NT2/D1 (cell line): Measurements from ENCODE around the gene COBL.
"Not testable (repeated sequence)": the region's sequence is repeated elsewhere in the genome, so short reads cannot be mapped to it uniquely, and the experiment has no call there.

Experiments
- DNase-seq: peaks from one replicate; pipeline ENCODE4 v3.0.0-alpha.2; 2011; ENCODE audit warnings: low read depth, low spot score
- H3K27me3 ChIP-seq: 2 replicates; pipeline ENCODE4 v1.6.0; 2011; ENCODE audit warnings: mild to moderate bottlenecking; ENCODE audit not compliant: insufficient read length, insufficient read depth
- H3K36me3 ChIP-seq: 2 replicates; pipeline ENCODE4 v1.6.1; 2011; ENCODE audit warnings: mild to moderate bottlenecking, low read length, mixed read lengths; ENCODE audit not compliant: insufficient read depth, insufficient read length
- H3K4me1 ChIP-seq: 2 replicates; pipeline ENCODE4 v1.5.1; 2011; ENCODE audit not compliant: insufficient read depth, insufficient read length
- H3K4me3 ChIP-seq: 2 replicates; pipeline ENCODE4 v1.5.1; 2011; ENCODE audit warnings: low read depth; ENCODE audit not compliant: insufficient read length
- H3K9ac ChIP-seq: 2 replicates; pipeline ENCODE4 v1.6.0; 2011; ENCODE audit warnings: low read depth; ENCODE audit not compliant: insufficient read length
- H3K9me3 ChIP-seq: 2 replicates; pipeline ENCODE4 v1.5.1; 2011; ENCODE audit warnings: mild to moderate bottlenecking, low read length; ENCODE audit not compliant: insufficient read depth
- SUZ12 ChIP-seq: IDR thresholded peaks from 2 replicates; pipeline ENCODE4 v1.6.1; 2011; ENCODE audit not compliant: insufficient read length, insufficient read depth; ENCODE audit errors: extremely low read depth
- YY1 ChIP-seq: IDR thresholded peaks from 2 replicates; pipeline ENCODE4 v1.6.1; 2011; ENCODE audit not compliant: insufficient read length, insufficient read depth
- ZNF274 ChIP-seq: IDR thresholded peaks from 2 replicates; pipeline ENCODE4 v1.6.1; 2011; ENCODE audit warnings: mild to moderate bottlenecking, low read depth, low read length

Gene COBL

GRCh38 chr7:51009716-51010496 lies 306.7 kb downstream of the COBL start:
- no peak overlapping the region for H3K9ac ChIP-seq
- DNase-seq, result no peak
- H3K4me3 ChIP-seq, result no peak overlapping the region
- H3K4me1 ChIP-seq, result no peaks in the 10 kb centered on the region
- TF ChIP-seq SUZ12 (no peak), ZNF274 (no peak), YY1 (no peak)
- H3K27me3 ChIP-seq, result peaks cover 6% of the 10 kb centered on the region
- no peaks in the 10 kb centered on the region for H3K9me3 ChIP-seq
- no peaks in the 10 kb centered on the region for H3K36me3 ChIP-seq

DNA sequence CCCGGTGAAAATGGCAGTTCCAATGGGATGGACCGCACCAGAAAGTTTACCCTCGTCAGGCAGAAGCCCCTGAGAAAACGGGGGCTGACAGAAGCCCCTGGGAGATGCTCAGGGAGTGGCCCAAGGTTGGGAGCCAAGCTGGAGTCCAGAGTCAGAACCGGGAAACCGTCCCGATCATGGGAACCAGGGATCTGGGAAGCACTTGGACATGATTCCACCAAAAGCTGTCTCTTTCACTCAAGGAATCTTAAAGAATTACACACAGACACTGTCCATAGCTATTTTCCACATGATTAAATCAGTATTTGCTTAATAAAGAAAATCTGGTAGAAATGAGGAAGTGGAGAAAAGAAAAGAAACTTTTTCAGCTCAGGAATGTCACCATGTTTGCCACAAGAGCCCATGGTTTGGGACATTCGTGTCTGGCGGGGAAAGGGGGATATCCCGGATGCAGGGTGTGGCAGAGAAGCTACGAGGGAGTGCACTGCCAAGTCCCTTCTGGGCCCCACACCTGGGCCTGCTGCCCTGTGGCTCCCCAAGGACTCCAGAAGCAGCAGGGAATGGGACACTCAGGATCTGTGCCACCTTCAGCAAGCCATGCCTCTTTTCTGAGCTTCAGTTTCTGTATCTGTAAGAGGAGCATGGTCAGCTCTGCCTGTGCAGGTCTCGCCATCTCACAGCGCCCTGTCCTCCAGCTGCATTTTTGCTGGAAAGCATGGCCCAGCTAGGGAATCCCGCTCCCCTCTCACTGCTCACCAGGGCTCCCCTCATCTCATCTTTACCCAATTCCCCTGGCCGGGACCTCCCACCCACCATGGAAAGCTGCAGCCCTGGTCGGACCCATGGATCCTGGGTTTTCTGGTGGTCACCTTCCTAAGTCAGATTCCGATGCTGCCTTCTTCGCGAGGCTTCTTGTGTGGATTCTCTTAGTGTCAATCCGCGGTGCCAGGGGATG lies 308.8 kb downstream of the COBL start:
- H3K4me3 ChIP-seq, result no peak overlapping the region
- no peak for TF ChIP-seq SUZ12
- TF ChIP-seq YY1, result no peak
- TF ChIP-seq ZNF274, result no peak
- H3K4me1 ChIP-seq, result no peaks in the 10 kb centered on the region
- DNase-seq, result no peak
- H3K36me3 ChIP-seq, result no peaks in the 10 kb centered on the region
- peaks cover 3% of the 10 kb centered on the region for H3K27me3 ChIP-seq
- H3K9ac ChIP-seq, result no peak overlapping the region
- no peaks in the 10 kb centered on the region for H3K9me3 ChIP-seq

DNA sequence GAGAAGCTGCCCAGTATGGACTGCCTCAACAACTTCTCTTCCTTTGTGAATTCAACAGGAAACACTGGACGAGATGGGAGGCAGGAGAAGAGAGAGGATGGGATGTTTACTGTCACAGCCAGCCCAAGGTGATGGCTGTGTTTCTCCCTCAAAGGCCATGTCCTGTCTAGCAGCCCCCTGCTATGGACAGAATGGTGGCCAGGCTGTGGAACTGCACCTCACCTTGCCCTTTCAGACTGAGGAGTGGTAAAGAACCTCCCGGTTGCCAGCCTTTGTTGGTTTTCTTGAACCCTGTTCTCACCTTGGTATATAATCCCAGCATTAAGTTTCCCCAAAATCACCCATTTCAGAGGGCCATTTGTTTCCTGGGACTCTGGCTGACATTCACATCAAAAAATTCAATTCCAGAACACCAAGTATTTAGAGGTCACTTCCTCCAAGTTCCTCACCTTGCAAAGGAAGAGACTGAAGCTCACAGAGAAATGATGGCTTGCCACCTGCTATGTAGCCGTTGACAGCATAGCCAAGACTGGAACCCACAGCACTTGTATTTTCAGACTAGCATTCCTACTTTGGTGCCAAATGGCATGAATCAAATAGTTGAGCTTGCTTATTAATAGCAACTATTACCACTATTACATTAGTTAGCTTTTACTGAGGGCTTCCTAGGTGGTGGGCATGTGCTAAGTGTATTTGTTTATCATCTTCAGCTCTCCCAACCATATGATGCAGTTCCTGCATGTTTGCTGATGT lies 309.9 kb downstream of the COBL start:
- no peaks in the 10 kb centered on the region for H3K9me3 ChIP-seq
- no peaks in the 10 kb centered on the region for H3K4me1 ChIP-seq
- no peak for TF ChIP-seq SUZ12
- no peak for TF ChIP-seq YY1
- no peak for TF ChIP-seq ZNF274
- H3K4me3 ChIP-seq, result no peak overlapping the region
- H3K27me3 ChIP-seq, result no peaks in the 10 kb centered on the region
- no peak overlapping the region for H3K9ac ChIP-seq
- DNase-seq, result no peak
- H3K36me3 ChIP-seq, result no peaks in the 10 kb centered on the region

DNA sequence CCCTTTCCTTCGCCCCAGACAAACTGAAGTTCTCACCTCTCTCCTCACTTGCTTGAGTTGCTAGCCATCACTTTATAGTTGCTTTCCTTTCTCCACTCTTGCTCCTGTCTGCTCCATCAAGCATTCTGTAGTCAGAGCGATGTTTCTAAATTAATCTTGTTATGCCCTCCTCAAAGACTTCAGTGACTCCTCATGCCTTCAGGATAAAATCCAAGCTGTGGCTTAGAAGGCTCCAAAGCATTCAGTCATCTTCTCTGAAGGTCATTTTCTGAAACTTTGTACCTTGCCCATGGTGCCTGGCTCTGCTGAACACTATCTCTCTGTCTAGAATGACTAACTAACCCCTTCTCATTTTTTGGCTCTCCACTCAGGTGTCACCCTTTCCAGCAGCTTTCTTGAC lies 311.5 kb downstream of the COBL start:
- Histone ChIP-seq H3K9me3 (peaks cover 9% of the 10 kb centered on the region), H3K27me3 (no peaks in the 10 kb centered on the region), H3K4me3 (no peak overlapping the region), H3K36me3 (no peaks in the 10 kb centered on the region), H3K9ac (no peak overlapping the region), H3K4me1 (no peaks in the 10 kb centered on the region)
- TF ChIP-seq SUZ12, result no peak
- TF ChIP-seq YY1, result no peak
- no peak for TF ChIP-seq ZNF274
- DNase-seq, result no peak

DNA sequence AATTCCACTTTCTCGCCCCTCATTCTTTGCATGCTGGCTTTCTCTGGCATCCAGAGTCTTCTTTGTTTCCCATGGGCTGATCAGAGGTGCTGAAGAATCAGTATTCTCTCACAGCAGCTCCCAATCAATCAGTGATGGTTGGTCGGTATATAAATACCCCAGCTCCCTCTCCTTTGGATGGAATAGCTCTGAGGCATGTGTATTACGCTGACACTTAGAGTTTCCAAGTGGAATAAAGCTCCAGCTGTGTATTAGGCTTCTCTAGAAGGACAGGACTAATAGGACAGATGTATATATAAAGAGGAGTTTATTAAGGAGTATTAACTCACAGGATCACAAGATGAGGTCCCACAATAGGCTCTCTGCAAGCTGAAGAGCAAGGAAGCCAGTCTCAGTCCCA lies 315.7 kb downstream of the COBL start:
- TF ChIP-seq ZNF274 (no peak), YY1 (no peak), SUZ12 (no peak)
- H3K4me3 ChIP-seq, result no peak overlapping the region
- no peak for DNase-seq
- no peaks in the 10 kb centered on the region for H3K36me3 ChIP-seq
- no peaks in the 10 kb centered on the region for H3K4me1 ChIP-seq
- no peak overlapping the region for H3K9ac ChIP-seq
- H3K27me3 ChIP-seq, result no peaks in the 10 kb centered on the region
- peaks cover 11% of the 10 kb centered on the region for H3K9me3 ChIP-seq

GRCh38 chr7:50994753-50995319 lies 321.8 kb downstream of the COBL start:
- TF ChIP-seq SUZ12 (no peak), YY1 (no peak), ZNF274 (no peak)
- Histone ChIP-seq H3K9me3 (no peaks in the 10 kb centered on the region; the same call in 1 of the 2 replicates), H3K9ac (no peak overlapping the region), H3K4me3 (no peak overlapping the region), H3K4me1 (no peaks in the 10 kb centered on the region), H3K36me3 (no peaks in the 10 kb centered on the region), H3K27me3 (no peaks in the 10 kb centered on the region)
- no peak for DNase-seq

DNA sequence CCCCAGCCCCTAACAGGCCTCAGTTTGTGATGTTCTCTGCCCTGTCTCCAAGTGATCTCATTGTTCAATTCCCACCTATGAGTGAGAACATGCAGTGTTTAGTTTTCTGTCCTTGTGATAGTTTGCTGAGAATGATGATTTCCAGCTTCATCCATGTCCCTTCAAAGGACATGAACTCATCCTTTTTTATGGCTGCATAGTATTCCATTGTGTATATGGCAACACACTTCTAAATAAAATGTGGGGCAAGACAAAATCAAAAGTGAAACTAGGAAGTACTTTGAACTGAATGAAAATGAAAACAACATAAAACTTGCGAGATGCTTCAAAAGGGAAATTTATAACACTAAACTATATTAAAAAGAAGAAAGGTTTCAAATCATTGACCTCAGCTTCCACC lies 326.4 kb downstream of the COBL start:
- not testable (repeated sequence) for H3K36me3 ChIP-seq, DNase-seq, H3K9me3 ChIP-seq, H3K9ac ChIP-seq, H3K4me1 ChIP-seq, H3K4me3 ChIP-seq, H3K27me3 ChIP-seq
